ENCODE data around the gene SOX5.
"Not testable (repeated sequence)": the region's sequence is repeated elsewhere in the genome, so short reads cannot be mapped to it uniquely, and the experiment has no call there.

Gene SOX5

GRCh38 chr12:23495472-23495871 lies 454.0 kb downstream of the SOX5 start:
- Histone ChIP-seq H3K27me3 (ENCODE audit: low read depth) (no peaks in the 10 kb centered on the region), H3K36me3 (replicated peaks) (no peaks in the 10 kb centered on the region), H3K4me1 (no peaks in the 10 kb centered on the region), H3K4me3 (no peak overlapping the region), H3K9me3 (0 out of 2 replicates have a peak, but pooled peaks cover 2% of the 10 kb centered on the region)
- in situ Hi-C loops (cut with MboI; ENCODE audit: low sequenced_read_pairs), result no loop called here
- no peak for DNase-seq (ENCODE audit: low spot score in 2 of 2)

- Histone ChIP-seq H3K4me1 (no peaks in the 10 kb centered on the region), H3K27me3 (ENCODE audit: low read depth) (no peaks in the 10 kb centered on the region), H3K4me3 (no peak overlapping the region), H3K9me3 (0 out of 2 replicates have a peak, but pooled peaks cover 2% of the 10 kb centered on the region), H3K36me3 (replicated peaks) (no peaks in the 10 kb centered on the region)
- in situ Hi-C loops (cut with MboI; ENCODE audit: low sequenced_read_pairs), result no loop called here
- no peak for DNase-seq (ENCODE audit: low spot score in 2 of 2)
These were observed 455.8 kb downstream of the SOX5 start for GRCh38 chr12:23493672-23494071.

GRCh38 chr12:23491029-23491428 lies 458.4 kb downstream of the SOX5 start:
- H3K4me3 ChIP-seq; H3K4me1 ChIP-seq; DNase-seq (ENCODE audit: low spot score in 2 of 2); H3K27me3 ChIP-seq (ENCODE audit: low read depth); H3K36me3 ChIP-seq (replicated peaks); in situ Hi-C loops (cut with MboI; ENCODE audit: low sequenced_read_pairs); H3K9me3 ChIP-seq: not testable (repeated sequence)

GRCh38 chr12:23488130-23488529 lies 461.3 kb downstream of the SOX5 start:
- DNase-seq (ENCODE audit: low spot score in 2 of 2), result no peak
- Histone ChIP-seq H3K36me3 (replicated peaks) (no peaks in the 10 kb centered on the region), H3K27me3 (ENCODE audit: low read depth) (no peaks in the 10 kb centered on the region), H3K4me3 (no peak overlapping the region), H3K9me3 (no peaks in the 10 kb centered on the region), H3K4me1 (no peaks in the 10 kb centered on the region)
- in situ Hi-C loops (cut with MboI; ENCODE audit: low sequenced_read_pairs), result no loop called here

- no peaks in the 10 kb centered on the region for H3K9me3 ChIP-seq
- DNase-seq (ENCODE audit: low spot score in 2 of 2), result no peak
- no peak overlapping the region for H3K4me3 ChIP-seq
- no peaks in the 10 kb centered on the region for H3K27me3 ChIP-seq (ENCODE audit: low read depth)
- in situ Hi-C loops (cut with MboI; ENCODE audit: low sequenced_read_pairs), result no loop called here
- H3K36me3 ChIP-seq (replicated peaks), result no peaks in the 10 kb centered on the region
- H3K4me1 ChIP-seq, result no peaks in the 10 kb centered on the region
These were observed 465.2 kb downstream of the SOX5 start for GRCh38 chr12:23484238-23484637.

- no peaks in the 10 kb centered on the region for H3K36me3 ChIP-seq (replicated peaks)
- H3K27me3 ChIP-seq (ENCODE audit: low read depth), result no peaks in the 10 kb centered on the region
- DNase-seq (ENCODE audit: low spot score in 2 of 2), result no peak
- no peak overlapping the region for H3K4me3 ChIP-seq
- H3K4me1 ChIP-seq, result no peaks in the 10 kb centered on the region
- in situ Hi-C loops (cut with MboI; ENCODE audit: low sequenced_read_pairs), result no loop called here
- H3K9me3 ChIP-seq, result no peaks in the 10 kb centered on the region
These were observed 466.9 kb downstream of the SOX5 start for GRCh38 chr12:23482571-23482970.
